Measurements from ENCODE around the gene C4orf50. TPM values are rescaled to one million over a fixed set of nuclear protein-coding genes. Genes with fewer than 3 reads are reported as not detected.

Gene C4orf50
- total and polyA plus RNA-seq, 2 of the 4 experiments (the other 2 are of a cell fraction), result not detected

GRCh38 chr4:5972571-5972970 lies 45.7 kb downstream of the C4orf50 start:
- no peak overlapping the region for H2AFZ ChIP-seq (replicated peaks; ENCODE audit: low read length, poor library complexity)
- dilution Hi-C loops (cut with HindIII; ENCODE audit: low sequenced_read_pairs, unreplicated experiment), result no loop called here

More at GRCh38 chr4:5972571-5972970, 45.7 kb downstream of the C4orf50 start:
- H3K4me2 ChIP-seq (ENCODE audit: low read depth, low read length), result no peak overlapping the region
- H2AK9ac ChIP-seq (replicated peaks; ENCODE audit: low read depth, low read length, poor library complexity), result no peak overlapping the region
- H2BK15ac ChIP-seq (ENCODE audit: low read depth, low read length), result no peak overlapping the region
- no peak overlapping the region for H4K5ac ChIP-seq (ENCODE audit: low read depth, low read length)
- H4K91ac ChIP-seq (ENCODE audit: insufficient read depth, low read depth, low read length), result no peak overlapping the region
- ATAC-seq (ENCODE audit: low read depth) (no peak), DNase-seq (no peak)
- H3K9ac ChIP-seq (ENCODE audit: low read depth, low read length), result no peak overlapping the region
- ChIA-PET POLR2A (ENCODE audit: unreplicated experiment) (interaction anchor here (0.7 kb wide), 1 partner anchor 28 kb away, joined by 3 read pairs; no protein-coding TSS in a partner anchor), CTCF (no interaction called here)
- in situ Hi-C loops (cut with MboI; ENCODE audit: low sequenced_read_pairs) (no loop called here), intact Hi-C loops (cut with micrococcal nuclease) (no loop called here)
- TF ChIP-seq NFE2L2 (IDR thresholded peaks at IDR 0.05; ENCODE audit: low read depth, low read length) (no peak), CTCF (conservative IDR thresholded peaks at IDR 0.05; ENCODE audit: low read depth, low read length) (no peak)
- H3K23ac ChIP-seq (ENCODE audit: low read depth, low read length), result no peak overlapping the region
- H4K20me1 ChIP-seq (ENCODE audit: insufficient read depth, low read length), result no peaks in the 10 kb centered on the region
- no peak overlapping the region for H2BK120ac ChIP-seq (ENCODE audit: low read depth, low read length)
- H3K14ac ChIP-seq (replicated peaks; ENCODE audit: low read depth, low read length), result no peak overlapping the region
- H4K8ac ChIP-seq (ENCODE audit: low read depth in 2 of 2, low read length in 2 of 2), result no peak overlapping the region
- H3K4me1 ChIP-seq (ENCODE audit: control insufficient read depth, insufficient read depth, low read length), result no peaks in the 10 kb centered on the region
- no peak overlapping the region for H2AK5ac ChIP-seq (ENCODE audit: low read depth, low read length)
- no peak overlapping the region for H3K27ac ChIP-seq (ENCODE audit: insufficient read depth, low read length)
- H3K9me3 ChIP-seq (ENCODE audit: control insufficient read depth, insufficient read depth, low read length), result no peaks in the 10 kb centered on the region
- no peaks in the 10 kb centered on the region for H3K9me1 ChIP-seq (ENCODE audit: insufficient read depth, low read length)
- H3K27me3 ChIP-seq (ENCODE audit: control insufficient read depth, insufficient read depth, low read length), result no peaks in the 10 kb centered on the region; the same call in 1 of the 2 replicates
- 80% methylated on average over 8 of the region's 11 CpGs; no CpG with 5 or more reads in 1 of the 2 experiments for WGBS, 2 experiments (ENCODE audit: extremely low coverage in 2 of 2, insufficient read length in 1 of 2)
- no peak overlapping the region for H2BK5ac ChIP-seq (ENCODE audit: low read depth, low read length, poor library complexity, severe bottlenecking)
- no peak overlapping the region for H3K4ac ChIP-seq (ENCODE audit: low read depth, low read length)
- no TSS peak for BruUV-seq (replicated peaks)
- no peak overlapping the region for H3K4me3 ChIP-seq (ENCODE audit: insufficient read depth, low read depth, low read length)
- no peaks in the 10 kb centered on the region for H3K79me1 ChIP-seq (ENCODE audit: low read depth in 1 of 2, low read length in 2 of 2)
- no peak overlapping the region for H3K56ac ChIP-seq (ENCODE audit: extremely low read depth, insufficient read depth, low read length)
- H2BK20ac ChIP-seq (ENCODE audit: low read depth, low read length), result no peak overlapping the region
- no peak overlapping the region for H3K18ac ChIP-seq (ENCODE audit: low read depth, low read length)
- no peaks in the 10 kb centered on the region for H3K36me3 ChIP-seq (ENCODE audit: control insufficient read depth, insufficient read depth, low read length)

All from IMR-90 (cell line).